Ovary (tissue), 3 donors: Measurements from ENCODE around the gene DNAH17.

Source experiments
- POLR2A ChIP-seq: fragments of 450-650 bp; IDR thresholded peaks from one replicate; pipeline ENCODE4 v1.6.1; 2017; ENCODE audit warnings: antibody characterized with exemption, mild to moderate bottlenecking, moderate library complexity
- TF ChIP-seq, protein P1 (sequence below), 3 donors: fragments of 450-650 bp in 2 of 3; fragments of 200-600 bp in 1 of 3; IDR thresholded peaks; one replicate each; pipeline versions ENCODE4 v1.5.1 to v1.8.0; 2016 to 2022; ENCODE audit warnings: antibody characterized with exemption in 3 of 3, mild to moderate bottlenecking in 1 of 3
- donor health status: DM: no; HTN: no; CAD: no.

GRCh38 chr17:78435330-78436005 lies 141.7 kb downstream of the DNAH17 start:
- TF ChIP-seq, protein P1, sequence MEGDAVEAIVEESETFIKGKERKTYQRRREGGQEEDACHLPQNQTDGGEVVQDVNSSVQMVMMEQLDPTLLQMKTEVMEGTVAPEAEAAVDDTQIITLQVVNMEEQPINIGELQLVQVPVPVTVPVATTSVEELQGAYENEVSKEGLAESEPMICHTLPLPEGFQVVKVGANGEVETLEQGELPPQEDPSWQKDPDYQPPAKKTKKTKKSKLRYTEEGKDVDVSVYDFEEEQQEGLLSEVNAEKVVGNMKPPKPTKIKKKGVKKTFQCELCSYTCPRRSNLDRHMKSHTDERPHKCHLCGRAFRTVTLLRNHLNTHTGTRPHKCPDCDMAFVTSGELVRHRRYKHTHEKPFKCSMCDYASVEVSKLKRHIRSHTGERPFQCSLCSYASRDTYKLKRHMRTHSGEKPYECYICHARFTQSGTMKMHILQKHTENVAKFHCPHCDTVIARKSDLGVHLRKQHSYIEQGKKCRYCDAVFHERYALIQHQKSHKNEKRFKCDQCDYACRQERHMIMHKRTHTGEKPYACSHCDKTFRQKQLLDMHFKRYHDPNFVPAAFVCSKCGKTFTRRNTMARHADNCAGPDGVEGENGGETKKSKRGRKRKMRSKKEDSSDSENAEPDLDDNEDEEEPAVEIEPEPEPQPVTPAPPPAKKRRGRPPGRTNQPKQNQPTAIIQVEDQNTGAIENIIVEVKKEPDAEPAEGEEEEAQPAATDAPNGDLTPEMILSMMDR (IDR thresholded peaks at IDR 0.05) = no peak
- TF ChIP-seq POLR2A = no peak
